Measurements from ENCODE around the gene PPP5C. TPM values are rescaled to one million over a fixed set of nuclear protein-coding genes. Genes with fewer than 3 reads are reported as not detected.

PPP5C gene
- total and polyA plus RNA-seq, 9 of the 15 experiments (the other 6 are each of a cell fraction or from before 2014, with no cell fraction given) = 1.9 to 166 (median 108) TPM

DNA sequence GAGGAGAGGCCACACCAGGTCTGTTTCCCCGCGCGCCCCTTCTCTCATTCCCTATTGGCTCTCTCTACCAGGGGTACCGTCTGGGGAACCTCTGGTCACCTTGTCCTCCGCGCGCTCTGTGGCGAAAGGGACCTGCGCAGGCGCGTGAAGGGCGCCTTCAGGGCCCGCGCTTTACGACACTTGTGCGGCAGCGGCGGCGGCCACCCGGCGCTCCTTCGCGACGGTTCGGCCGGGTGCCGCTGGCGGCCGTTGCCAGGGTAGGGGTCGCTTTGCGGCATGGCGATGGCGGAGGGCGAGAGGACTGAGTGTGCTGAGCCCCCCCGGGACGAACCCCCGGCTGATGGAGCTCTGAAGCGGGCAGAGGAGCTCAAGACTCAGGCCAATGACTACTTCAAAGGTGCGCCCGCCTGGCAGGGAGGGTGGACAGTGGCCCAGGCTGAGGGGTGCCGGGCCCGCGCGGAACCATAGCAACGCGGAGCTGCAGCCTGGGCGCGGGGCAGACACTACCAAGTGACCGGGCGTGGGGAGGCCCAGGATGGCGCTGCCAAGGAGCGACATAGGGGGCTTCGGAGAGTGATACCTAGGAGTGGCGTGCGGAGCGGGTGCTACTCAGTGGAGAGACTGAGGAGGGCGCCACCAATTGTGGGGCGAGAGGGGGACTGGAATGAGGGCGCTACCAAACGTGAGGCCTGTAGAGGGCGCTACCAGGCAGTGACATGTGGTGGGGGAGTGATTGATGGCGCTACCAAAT lies at the start of gene PPP5C (continued):
- TF ChIP-seq, protein P1, sequence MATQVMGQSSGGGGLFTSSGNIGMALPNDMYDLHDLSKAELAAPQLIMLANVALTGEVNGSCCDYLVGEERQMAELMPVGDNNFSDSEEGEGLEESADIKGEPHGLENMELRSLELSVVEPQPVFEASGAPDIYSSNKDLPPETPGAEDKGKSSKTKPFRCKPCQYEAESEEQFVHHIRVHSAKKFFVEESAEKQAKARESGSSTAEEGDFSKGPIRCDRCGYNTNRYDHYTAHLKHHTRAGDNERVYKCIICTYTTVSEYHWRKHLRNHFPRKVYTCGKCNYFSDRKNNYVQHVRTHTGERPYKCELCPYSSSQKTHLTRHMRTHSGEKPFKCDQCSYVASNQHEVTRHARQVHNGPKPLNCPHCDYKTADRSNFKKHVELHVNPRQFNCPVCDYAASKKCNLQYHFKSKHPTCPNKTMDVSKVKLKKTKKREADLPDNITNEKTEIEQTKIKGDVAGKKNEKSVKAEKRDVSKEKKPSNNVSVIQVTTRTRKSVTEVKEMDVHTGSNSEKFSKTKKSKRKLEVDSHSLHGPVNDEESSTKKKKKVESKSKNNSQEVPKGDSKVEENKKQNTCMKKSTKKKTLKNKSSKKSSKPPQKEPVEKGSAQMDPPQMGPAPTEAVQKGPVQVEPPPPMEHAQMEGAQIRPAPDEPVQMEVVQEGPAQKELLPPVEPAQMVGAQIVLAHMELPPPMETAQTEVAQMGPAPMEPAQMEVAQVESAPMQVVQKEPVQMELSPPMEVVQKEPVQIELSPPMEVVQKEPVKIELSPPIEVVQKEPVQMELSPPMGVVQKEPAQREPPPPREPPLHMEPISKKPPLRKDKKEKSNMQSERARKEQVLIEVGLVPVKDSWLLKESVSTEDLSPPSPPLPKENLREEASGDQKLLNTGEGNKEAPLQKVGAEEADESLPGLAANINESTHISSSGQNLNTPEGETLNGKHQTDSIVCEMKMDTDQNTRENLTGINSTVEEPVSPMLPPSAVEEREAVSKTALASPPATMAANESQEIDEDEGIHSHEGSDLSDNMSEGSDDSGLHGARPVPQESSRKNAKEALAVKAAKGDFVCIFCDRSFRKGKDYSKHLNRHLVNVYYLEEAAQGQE (IDR thresholded peaks at IDR 0.05; ENCODE audit: borderline replicate concordance) = 0 out of 2 replicates have a peak, but pooled peaks have one; percentile 22
- TF ChIP-seq, protein P1 (CRISPR knock-in tag; IDR thresholded peaks at IDR 0.05; ENCODE audit: low read depth) = peak; percentile 66; the same call in 1 of the 2 replicates
- peak; percentile 88 for TF ChIP-seq MYC (IDR thresholded peaks at IDR 0.05; ENCODE audit: low read depth, low read length)
- TF ChIP-seq MYC (CRISPR knock-in tag; IDR thresholded peaks at IDR 0.05; ENCODE audit: borderline replicate concordance, low read depth) = peak; percentile 85; the same call in 1 of the 2 replicates
- peak; percentile 92 for TF ChIP-seq KAT2B (IDR thresholded peaks at IDR 0.05; ENCODE audit: low read depth, low read length)
- no peak for TF ChIP-seq RBM15 (IDR thresholded peaks at IDR 0.05; ENCODE audit: insufficient read depth, low read length)
- TF ChIP-seq POLR2B (IDR thresholded peaks at IDR 0.05; ENCODE audit: low read depth, partially characterized antibody) = peak; percentile 86
- peak; percentile 55; the same call in 1 of the 2 replicates for TF ChIP-seq ZFX (CRISPR knock-in tag; IDR thresholded peaks at IDR 0.05)
- no peak for TF ChIP-seq PTRF (tag; IDR thresholded peaks at IDR 0.05)
- no peak for TF ChIP-seq ZNF668 (CRISPR knock-in tag; IDR thresholded peaks at IDR 0.05)
- peak; percentile 51 for TF ChIP-seq SMAD1 (IDR thresholded peaks at IDR 0.05; ENCODE audit: low read depth, low read length, partially characterized antibody)
- TF ChIP-seq HMGN3 (IDR thresholded peaks at IDR 0.05; ENCODE audit: borderline replicate concordance, extremely low read depth, insufficient read length, low read depth, low read length) = peak; percentile 69
- no peak for TF ChIP-seq NFIX (CRISPR knock-in tag; IDR thresholded peaks at IDR 0.05; ENCODE audit: low read depth)
- TF ChIP-seq ZNF133 (CRISPR knock-in tag; IDR thresholded peaks at IDR 0.05) = no peak
- TF ChIP-seq NCOA4 (IDR thresholded peaks at IDR 0.05; ENCODE audit: partially characterized antibody) = no peak
- TF ChIP-seq NFRKB (IDR thresholded peaks at IDR 0.05; ENCODE audit: low read depth) = peak; percentile 53
- TF ChIP-seq TOE1 (IDR thresholded peaks at IDR 0.05; ENCODE audit: borderline replicate concordance) = peak; percentile 43; the same call in 1 of the 2 replicates
- 0 out of 2 replicates have a peak, but pooled peaks have one; percentile 48 for TF ChIP-seq TOE1 (CRISPR knock-in tag; IDR thresholded peaks at IDR 0.05; ENCODE audit: borderline replicate concordance, low read depth)
- 0 out of 2 replicates have a peak, but pooled peaks have one; percentile 55 for TF ChIP-seq XRCC5 (IDR thresholded peaks at IDR 0.05; ENCODE audit: low read depth, low read length)
